Measurements from ENCODE around the gene RNU6-1. TPM values are rescaled to one million over a fixed set of nuclear protein-coding genes. Genes with fewer than 3 reads are reported as not detected.

RNU6-1 gene
- total and polyA plus RNA-seq, 2 experiments from 2014 or later: not detected

DNA sequence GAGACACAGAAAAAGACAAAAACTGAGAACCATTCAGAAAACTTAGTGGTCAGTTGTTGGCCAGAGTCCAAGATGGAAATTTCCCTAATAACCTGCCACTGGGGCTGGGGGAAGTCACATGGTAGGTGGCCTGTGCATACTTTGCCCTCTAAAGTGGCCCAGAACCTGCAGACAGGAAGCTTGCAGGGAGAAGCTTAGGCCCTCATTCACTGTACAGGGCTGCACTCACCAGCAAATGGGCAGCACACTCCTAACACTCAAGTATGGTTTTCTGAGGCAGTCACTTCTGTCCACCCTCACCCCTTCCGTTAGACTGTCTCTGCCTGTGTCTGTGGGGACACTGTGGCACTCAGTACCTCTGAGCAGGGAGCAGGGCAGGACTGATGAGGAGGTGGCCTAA is 14.5 kb upstream of the RNU6-1 start:
- Histone ChIP-seq H3K4me1 (ENCODE audit: insufficient read depth) (peaks cover 7% of the 10 kb centered on the region), H3K9me2 (replicated peaks; ENCODE audit: insufficient read depth) (no peaks in the 10 kb centered on the region), H2AFZ (peak overlapping the region; percentile 35), H3K79me2 (no peaks in the 10 kb centered on the region), H3K27me3 (no peaks in the 10 kb centered on the region), H3K36me3 (replicated peaks; ENCODE audit: insufficient read depth, low read depth) (no peaks in the 10 kb centered on the region), H3K4me3 (no peak overlapping the region), H4K20me1 (ENCODE audit: insufficient read depth, poor library complexity, severe bottlenecking) (no peaks in the 10 kb centered on the region), H3K27ac (peak overlapping the region; percentile 14), H3K4me2 (no peak overlapping the region), H3K9me3 (ENCODE audit: low read depth) (no peaks in the 10 kb centered on the region)
- DNase-seq (ENCODE audit: low spot score): no peak
- TF ChIP-seq, protein P1, sequence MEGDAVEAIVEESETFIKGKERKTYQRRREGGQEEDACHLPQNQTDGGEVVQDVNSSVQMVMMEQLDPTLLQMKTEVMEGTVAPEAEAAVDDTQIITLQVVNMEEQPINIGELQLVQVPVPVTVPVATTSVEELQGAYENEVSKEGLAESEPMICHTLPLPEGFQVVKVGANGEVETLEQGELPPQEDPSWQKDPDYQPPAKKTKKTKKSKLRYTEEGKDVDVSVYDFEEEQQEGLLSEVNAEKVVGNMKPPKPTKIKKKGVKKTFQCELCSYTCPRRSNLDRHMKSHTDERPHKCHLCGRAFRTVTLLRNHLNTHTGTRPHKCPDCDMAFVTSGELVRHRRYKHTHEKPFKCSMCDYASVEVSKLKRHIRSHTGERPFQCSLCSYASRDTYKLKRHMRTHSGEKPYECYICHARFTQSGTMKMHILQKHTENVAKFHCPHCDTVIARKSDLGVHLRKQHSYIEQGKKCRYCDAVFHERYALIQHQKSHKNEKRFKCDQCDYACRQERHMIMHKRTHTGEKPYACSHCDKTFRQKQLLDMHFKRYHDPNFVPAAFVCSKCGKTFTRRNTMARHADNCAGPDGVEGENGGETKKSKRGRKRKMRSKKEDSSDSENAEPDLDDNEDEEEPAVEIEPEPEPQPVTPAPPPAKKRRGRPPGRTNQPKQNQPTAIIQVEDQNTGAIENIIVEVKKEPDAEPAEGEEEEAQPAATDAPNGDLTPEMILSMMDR (IDR thresholded peaks at IDR 0.05; ENCODE audit: poor library complexity): no peak
- no peak for TF ChIP-seq EZH2phosphoT487 (IDR thresholded peaks at IDR 0.05; ENCODE audit: low read depth, severe bottlenecking, unreplicated experiment)
- TF ChIP-seq EZH2 (IDR thresholded peaks at IDR 0.05; ENCODE audit: borderline replicate concordance): no peak
- 81% methylated on average over 1 of the region's 1 CpG for WGBS (ENCODE audit: low lambda C conversion rate, missing lambda C conversion rate)

DNA sequence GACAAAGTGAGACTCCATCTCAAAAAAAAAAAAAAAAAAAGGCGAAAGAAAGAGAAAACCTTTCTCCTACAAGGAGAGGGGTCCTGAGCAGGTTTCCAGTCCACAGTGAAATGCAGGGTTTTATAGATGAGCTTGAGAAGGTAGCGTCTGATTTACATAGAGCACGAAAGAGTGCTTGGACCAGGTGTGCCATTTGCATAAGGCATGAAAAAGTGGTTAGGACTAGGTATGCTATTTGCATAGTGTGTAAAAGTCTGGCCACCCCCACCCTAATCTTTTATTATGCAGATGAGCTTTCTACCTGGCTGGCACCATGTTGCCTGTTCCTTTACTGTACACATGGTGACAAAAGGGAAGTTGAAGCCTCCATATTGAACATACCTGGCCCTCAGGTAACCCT is 13.6 kb upstream of the RNU6-1 start:
- H3K4me2 ChIP-seq: no peak overlapping the region
- H3K79me2 ChIP-seq: no peaks in the 10 kb centered on the region
- H3K36me3 ChIP-seq (replicated peaks; ENCODE audit: insufficient read depth, low read depth): no peaks in the 10 kb centered on the region
- TF ChIP-seq, protein P1 (IDR thresholded peaks at IDR 0.05; ENCODE audit: poor library complexity): no peak
- no peak for TF ChIP-seq EZH2 (IDR thresholded peaks at IDR 0.05; ENCODE audit: borderline replicate concordance)
- no peak for TF ChIP-seq EZH2phosphoT487 (IDR thresholded peaks at IDR 0.05; ENCODE audit: low read depth, severe bottlenecking, unreplicated experiment)
- no peak overlapping the region for H3K4me3 ChIP-seq
- 85% methylated on average over 3 of the region's 3 CpGs for WGBS (ENCODE audit: low lambda C conversion rate, missing lambda C conversion rate)
- peaks cover 7% of the 10 kb centered on the region for H3K4me1 ChIP-seq (ENCODE audit: insufficient read depth)
- H4K20me1 ChIP-seq (ENCODE audit: insufficient read depth, poor library complexity, severe bottlenecking): no peaks in the 10 kb centered on the region
- no peak for DNase-seq (ENCODE audit: low spot score)
- H2AFZ ChIP-seq: no peak overlapping the region
- H3K9me2 ChIP-seq (replicated peaks; ENCODE audit: insufficient read depth): no peaks in the 10 kb centered on the region
- no peaks in the 10 kb centered on the region for H3K27me3 ChIP-seq
- H3K27ac ChIP-seq: no peak overlapping the region
- no peaks in the 10 kb centered on the region for H3K9me3 ChIP-seq (ENCODE audit: low read depth)

DNA sequence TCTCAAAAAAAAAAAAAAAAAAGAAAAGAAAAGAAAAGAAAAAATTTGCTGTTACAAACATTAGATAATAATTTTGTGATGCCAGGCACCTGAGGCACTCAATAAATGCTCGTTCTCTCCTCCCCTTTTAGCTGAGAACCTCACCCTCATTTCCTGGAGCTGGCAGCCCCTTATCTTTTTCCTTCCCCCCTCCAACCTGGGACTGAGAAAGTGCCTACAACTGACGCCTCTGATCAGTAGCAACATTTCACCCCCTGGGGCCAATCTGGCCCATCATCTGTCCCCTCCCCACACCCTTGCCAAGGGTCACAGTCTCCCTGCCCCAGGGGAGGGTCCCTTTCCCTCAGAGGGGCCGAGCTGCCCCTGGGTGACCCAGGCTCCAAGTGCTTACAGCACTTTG is 12.6 kb upstream of the RNU6-1 start:
- TF ChIP-seq EZH2phosphoT487 (IDR thresholded peaks at IDR 0.05; ENCODE audit: low read depth, severe bottlenecking, unreplicated experiment) (no peak), EZH2 (IDR thresholded peaks at IDR 0.05; ENCODE audit: borderline replicate concordance) (no peak)
- TF ChIP-seq, protein P1 (IDR thresholded peaks at IDR 0.05; ENCODE audit: poor library complexity): no peak
- WGBS (ENCODE audit: low lambda C conversion rate, missing lambda C conversion rate): 85% methylated on average over 3 of the region's 3 CpGs

More for the DNA sequence above, 12.6 kb upstream of the RNU6-1 start:
- no peaks in the 10 kb centered on the region for H3K79me2 ChIP-seq
- H3K36me3 ChIP-seq (replicated peaks; ENCODE audit: insufficient read depth, low read depth): no peaks in the 10 kb centered on the region
- no peaks in the 10 kb centered on the region for H3K9me3 ChIP-seq (ENCODE audit: low read depth)
- H2AFZ ChIP-seq: no peak overlapping the region
- no peak overlapping the region for H3K4me3 ChIP-seq
- no peak for DNase-seq (ENCODE audit: low spot score)
- no peak overlapping the region for H3K4me2 ChIP-seq
- H4K20me1 ChIP-seq (ENCODE audit: insufficient read depth, poor library complexity, severe bottlenecking): no peaks in the 10 kb centered on the region
- H3K27me3 ChIP-seq: no peaks in the 10 kb centered on the region
- no peak overlapping the region for H3K27ac ChIP-seq
- peaks cover 7% of the 10 kb centered on the region for H3K4me1 ChIP-seq (ENCODE audit: insufficient read depth)
- no peaks in the 10 kb centered on the region for H3K9me2 ChIP-seq (replicated peaks; ENCODE audit: insufficient read depth)
